Measurements from ENCODE around the gene KCNIP3.

KCNIP3 gene

DNA sequence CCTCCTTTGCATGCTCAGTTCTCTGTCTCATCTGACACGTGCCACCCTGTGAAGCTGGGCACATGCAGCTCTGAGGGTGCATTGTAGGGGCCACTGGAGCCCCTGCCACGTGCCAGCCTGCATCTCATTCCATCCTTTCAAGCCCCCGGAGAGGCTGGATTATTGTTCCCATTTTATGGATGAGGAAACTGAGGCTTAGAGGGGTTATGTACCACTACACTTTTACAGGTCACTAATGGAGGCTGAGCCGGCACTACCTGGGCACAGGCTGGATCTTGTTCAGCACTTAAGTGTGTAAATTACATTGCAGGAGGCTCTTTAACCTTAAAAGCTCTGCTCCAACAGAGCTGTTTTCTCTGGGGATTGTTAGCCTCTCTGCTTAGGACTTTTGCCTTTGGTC, 47.5 kb downstream of the KCNIP3 start:
- Histone ChIP-seq H3K9me3 (no peaks in the 10 kb centered on the region), H3K4me3 (no peak overlapping the region), H3K36me3 (replicated peaks) (no peaks in the 10 kb centered on the region), H3K27me3 (ENCODE audit: low read depth) (no peaks in the 10 kb centered on the region), H3K4me1 (no peaks in the 10 kb centered on the region)
- no peak for DNase-seq (ENCODE audit: low spot score in 2 of 2)
- in situ Hi-C loops (cut with MboI; ENCODE audit: low sequenced_read_pairs), result no loop called here

DNA sequence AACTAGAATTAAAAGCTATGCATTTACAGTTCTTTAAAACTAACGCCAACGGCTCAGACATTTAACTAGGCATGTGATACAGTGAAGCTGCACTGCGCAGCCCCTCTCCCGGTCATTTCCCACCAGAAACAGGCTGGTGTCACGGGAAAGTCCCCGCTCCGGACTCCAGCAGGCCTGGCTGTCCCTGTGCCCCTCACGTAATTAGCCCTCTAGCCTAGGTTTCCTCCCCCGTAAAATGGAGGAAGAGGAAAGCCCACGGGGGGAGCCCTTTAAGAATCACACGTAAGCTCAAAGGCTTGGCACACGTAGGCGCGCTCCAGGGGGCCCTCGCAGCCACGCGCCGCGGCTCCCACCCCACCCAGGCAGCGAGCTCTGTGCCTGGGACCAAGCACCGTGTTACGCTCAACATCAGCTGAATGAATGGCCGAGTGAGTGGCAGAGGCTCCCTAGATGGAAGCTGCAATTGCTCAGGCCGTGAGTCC, 48.0 kb downstream of the KCNIP3 start:
- Histone ChIP-seq H3K4me3 (peak overlapping the region; percentile 46), H3K27me3 (ENCODE audit: low read depth) (no peaks in the 10 kb centered on the region)
- in situ Hi-C loops (cut with MboI; ENCODE audit: low sequenced_read_pairs), result no loop called here

GRCh38 chr2:95345563-95346230, 48.5 kb downstream of the KCNIP3 start:
- in situ Hi-C loops (cut with MboI; ENCODE audit: low sequenced_read_pairs), result no loop called here
- Histone ChIP-seq H3K36me3 (replicated peaks) (no peaks in the 10 kb centered on the region), H3K4me3 (peak overlapping the region; percentile 46), H3K27me3 (ENCODE audit: low read depth) (no peaks in the 10 kb centered on the region), H3K9me3 (no peaks in the 10 kb centered on the region), H3K4me1 (no peaks in the 10 kb centered on the region)
- DNase-seq (ENCODE audit: low spot score in 2 of 2), result peak; percentile 78 to 91

More for the DNA sequence above, 48.0 kb downstream of the KCNIP3 start:
- DNase-seq (ENCODE audit: low spot score in 2 of 2), result no peak
- no peaks in the 10 kb centered on the region for H3K4me1 ChIP-seq
- H3K36me3 ChIP-seq (replicated peaks), result no peaks in the 10 kb centered on the region
- no peaks in the 10 kb centered on the region for H3K9me3 ChIP-seq

- peak; percentile 26 to 65 for DNase-seq (ENCODE audit: low spot score in 2 of 2)
- in situ Hi-C loops (cut with MboI; ENCODE audit: low sequenced_read_pairs), result no loop called here
- peak overlapping the region; percentile 46 for H3K4me3 ChIP-seq
Measured at GRCh38 chr2:95346231-95346737, 49.1 kb downstream of the KCNIP3 start.

DNA sequence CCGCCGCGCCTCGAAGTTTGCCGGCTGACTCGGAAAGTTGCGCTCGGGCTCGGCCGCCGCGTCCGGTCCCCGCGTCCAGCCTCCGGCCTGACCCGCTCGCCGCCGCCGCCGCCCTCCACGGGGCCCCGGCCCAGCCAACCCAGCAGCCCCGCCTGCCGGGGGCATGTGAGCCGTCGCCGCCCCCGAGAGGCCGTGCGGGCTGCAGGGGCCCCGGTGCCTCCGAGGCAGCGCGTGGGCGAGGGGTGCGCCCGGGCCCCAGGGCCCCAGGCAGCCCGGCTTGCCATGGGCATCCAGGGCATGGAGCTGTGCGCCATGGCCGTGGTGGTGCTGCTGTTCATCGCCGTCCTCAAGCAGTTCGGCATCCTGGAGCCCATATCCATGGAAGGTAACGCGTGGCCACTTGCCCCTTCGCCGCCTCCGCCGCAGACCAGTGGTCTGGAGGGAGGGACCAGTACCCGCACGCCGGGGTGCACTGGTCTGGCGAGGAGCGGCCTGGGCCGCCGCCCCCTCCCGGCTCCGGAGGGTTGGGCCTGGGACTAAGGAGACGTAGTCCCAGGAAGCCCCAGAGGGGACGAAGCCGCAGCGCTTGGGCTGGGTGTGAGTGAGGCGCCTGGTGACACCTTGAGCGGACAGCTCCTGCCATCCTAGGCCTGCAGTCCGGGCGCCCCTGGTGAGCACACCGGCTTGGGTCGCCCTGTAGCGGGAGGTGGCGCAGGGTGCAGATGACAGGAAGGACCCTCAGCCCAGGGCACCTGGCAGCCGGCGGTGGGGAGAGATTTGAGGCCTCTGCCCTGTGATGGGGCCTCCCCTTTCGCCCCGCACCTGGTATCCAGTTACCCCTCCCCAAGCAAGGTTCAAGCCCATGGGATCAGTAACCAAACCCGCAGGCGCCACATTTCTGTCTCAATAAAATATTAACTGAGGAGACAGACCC, 49.9 kb downstream of the KCNIP3 start:
- DNase-seq (ENCODE audit: low spot score in 2 of 2), result peak in 1 of 2 experiments; percentile 29
- Histone ChIP-seq H3K36me3 (replicated peaks) (no peaks in the 10 kb centered on the region), H3K4me1 (no peaks in the 10 kb centered on the region), H3K9me3 (no peaks in the 10 kb centered on the region), H3K27me3 (ENCODE audit: low read depth) (no peaks in the 10 kb centered on the region), H3K4me3 (peak overlapping the region; percentile 13)
- in situ Hi-C loops (cut with MboI; ENCODE audit: low sequenced_read_pairs), result no loop called here

More at GRCh38 chr2:95346231-95346737, 49.1 kb downstream of the KCNIP3 start:
- no peaks in the 10 kb centered on the region for H3K36me3 ChIP-seq (replicated peaks)
- H3K9me3 ChIP-seq, result no peaks in the 10 kb centered on the region
- no peaks in the 10 kb centered on the region for H3K4me1 ChIP-seq
- no peaks in the 10 kb centered on the region for H3K27me3 ChIP-seq (ENCODE audit: low read depth)

DNA sequence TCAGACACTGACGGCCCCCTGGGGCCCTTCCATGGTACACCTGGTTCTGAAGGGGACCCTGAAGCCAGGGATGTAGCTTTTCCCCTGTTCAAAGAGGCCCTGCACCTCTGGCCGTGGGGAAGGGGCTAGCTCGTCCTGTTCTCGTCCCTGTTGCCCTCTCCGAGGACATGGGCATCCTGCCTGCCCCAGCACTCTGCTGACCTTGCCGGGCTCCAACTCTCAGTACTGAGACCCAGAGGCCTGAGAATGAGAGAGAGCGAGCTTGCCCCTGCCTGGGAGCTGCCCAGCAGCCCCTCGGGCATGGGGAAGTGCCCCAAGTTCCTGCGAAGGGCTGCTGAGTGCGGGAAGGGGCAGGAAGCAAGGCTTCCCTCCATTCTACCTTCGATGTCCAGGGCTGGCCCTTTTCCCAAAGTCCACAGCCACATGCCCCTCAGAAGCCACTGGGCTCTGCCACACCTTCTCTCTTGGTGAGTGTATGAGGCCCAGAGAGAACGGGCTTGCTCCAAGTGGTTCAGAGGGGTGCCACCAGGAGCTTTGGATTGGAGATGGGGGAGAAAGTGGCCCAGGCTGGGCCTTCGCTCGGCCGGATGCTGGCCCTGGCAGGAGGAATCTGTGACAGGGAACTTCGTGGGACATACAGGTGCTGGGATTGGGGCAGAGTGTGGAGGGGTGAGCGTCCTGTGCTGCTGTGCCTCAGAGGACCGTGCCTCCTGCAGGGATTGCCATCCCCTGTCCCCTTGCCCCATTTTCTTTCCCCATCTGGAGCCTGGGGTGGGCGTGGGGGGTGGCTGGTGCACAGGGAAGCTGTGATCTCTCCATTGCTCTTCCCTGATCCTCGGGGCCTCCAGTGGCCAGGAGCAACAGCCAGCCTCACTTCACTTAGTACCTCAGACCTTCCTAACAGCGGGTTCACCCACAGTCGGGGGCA, 50.8 kb downstream of the KCNIP3 start:
- in situ Hi-C loops (cut with MboI; ENCODE audit: low sequenced_read_pairs), result no loop called here
- no peaks in the 10 kb centered on the region for H3K27me3 ChIP-seq (ENCODE audit: low read depth)
- no peaks in the 10 kb centered on the region for H3K4me1 ChIP-seq
- H3K9me3 ChIP-seq, result no peaks in the 10 kb centered on the region
- no peak for DNase-seq (ENCODE audit: low spot score in 2 of 2)
- no peaks in the 10 kb centered on the region for H3K36me3 ChIP-seq (replicated peaks)
- H3K4me3 ChIP-seq, result no peak overlapping the region

GRCh38 chr2:95348609-95349567, 51.7 kb downstream of the KCNIP3 start:
- no peak for DNase-seq (ENCODE audit: low spot score in 2 of 2)
- no peaks in the 10 kb centered on the region for H3K9me3 ChIP-seq

GRCh38 chr2:95349568-95350322, 52.6 kb downstream of the KCNIP3 start:
- no peak for DNase-seq (ENCODE audit: low spot score in 2 of 2)
- no peaks in the 10 kb centered on the region for H3K4me1 ChIP-seq
- in situ Hi-C loops (cut with MboI; ENCODE audit: low sequenced_read_pairs), result no loop called here
- no peaks in the 10 kb centered on the region for H3K9me3 ChIP-seq
- no peaks in the 10 kb centered on the region for H3K36me3 ChIP-seq (replicated peaks)
- no peak overlapping the region for H3K4me3 ChIP-seq
- H3K27me3 ChIP-seq (ENCODE audit: low read depth), result no peaks in the 10 kb centered on the region

More at GRCh38 chr2:95348609-95349567, 51.7 kb downstream of the KCNIP3 start:
- Histone ChIP-seq H3K36me3 (replicated peaks) (no peaks in the 10 kb centered on the region), H3K27me3 (ENCODE audit: low read depth) (no peaks in the 10 kb centered on the region), H3K4me1 (no peaks in the 10 kb centered on the region), H3K4me3 (no peak overlapping the region)
- in situ Hi-C loops (cut with MboI; ENCODE audit: low sequenced_read_pairs), result no loop called here

GRCh38 chr2:95350368-95350767, 53.2 kb downstream of the KCNIP3 start:
- no peak for DNase-seq (ENCODE audit: low spot score in 2 of 2)
- Histone ChIP-seq H3K4me3 (no peak overlapping the region), H3K4me1 (no peaks in the 10 kb centered on the region), H3K36me3 (replicated peaks) (no peaks in the 10 kb centered on the region), H3K27me3 (ENCODE audit: low read depth) (no peaks in the 10 kb centered on the region), H3K9me3 (no peaks in the 10 kb centered on the region)
- in situ Hi-C loops (cut with MboI; ENCODE audit: low sequenced_read_pairs), result no loop called here

DNA sequence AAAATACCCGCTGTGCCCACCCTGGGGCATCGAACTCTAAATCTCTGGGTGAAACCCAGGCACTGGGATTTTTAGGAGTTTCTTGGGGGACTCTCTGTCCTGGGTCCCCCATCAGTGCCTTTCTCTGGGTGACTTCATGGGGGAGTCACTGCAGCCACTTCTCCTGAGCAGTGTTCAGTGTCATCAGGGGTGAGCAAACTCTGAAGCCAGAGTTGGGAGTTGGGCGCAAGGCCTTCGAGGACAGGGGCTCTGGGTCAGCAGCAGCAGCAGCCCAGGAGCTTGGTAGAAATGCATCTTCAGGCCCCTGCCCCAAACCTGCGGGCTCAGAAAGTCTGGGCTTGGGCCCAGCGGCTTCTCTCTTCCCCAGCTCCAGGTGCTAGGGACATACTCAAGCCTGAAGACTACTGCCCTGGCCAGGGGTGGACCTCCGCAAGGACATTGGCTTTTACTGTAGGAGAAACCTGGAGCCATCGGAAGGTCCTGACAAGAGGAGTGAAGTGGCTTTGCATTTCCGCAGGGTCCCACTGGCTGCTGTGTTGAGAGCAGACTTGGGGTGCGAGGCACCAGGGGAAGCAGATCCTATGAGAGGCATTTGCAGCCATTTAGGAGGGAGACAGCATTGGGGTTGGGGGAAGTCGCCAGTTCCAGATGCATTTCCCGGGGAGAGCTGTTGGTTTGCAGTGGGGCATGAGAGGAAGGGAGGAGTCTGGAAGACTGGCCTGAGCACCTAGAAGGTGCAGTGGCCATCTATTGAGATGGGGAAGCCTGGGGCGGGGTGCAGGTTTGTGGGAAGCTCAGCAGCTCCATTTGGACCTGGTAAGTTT, 53.8 kb downstream of the KCNIP3 start:
- H3K4me1 ChIP-seq, result no peaks in the 10 kb centered on the region
- H3K4me3 ChIP-seq, result no peak overlapping the region
- in situ Hi-C loops (cut with MboI; ENCODE audit: low sequenced_read_pairs), result no loop called here
- H3K27me3 ChIP-seq (ENCODE audit: low read depth), result no peaks in the 10 kb centered on the region
- H3K36me3 ChIP-seq (replicated peaks), result no peaks in the 10 kb centered on the region
- H3K9me3 ChIP-seq, result no peaks in the 10 kb centered on the region; the same call in 1 of the 2 replicates
- peak in 1 of 2 experiments; percentile 5 for DNase-seq (ENCODE audit: low spot score in 2 of 2)

DNA sequence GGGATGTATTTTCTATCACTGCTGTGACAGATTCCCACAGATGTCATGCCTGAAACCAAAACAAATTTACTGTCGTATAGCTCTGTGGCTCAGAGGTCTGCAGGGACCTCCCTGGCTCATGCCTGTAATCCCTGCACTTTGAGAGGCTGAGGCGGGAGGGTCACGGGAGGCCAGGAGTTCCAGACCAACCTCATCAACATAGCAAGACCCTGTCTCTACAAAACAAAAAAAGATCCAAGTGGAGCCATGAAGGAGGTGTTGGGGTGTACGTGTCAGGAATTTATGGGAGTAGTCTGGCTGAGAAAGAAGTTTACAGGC, 54.4 kb downstream of the KCNIP3 start:
- H3K4me3 ChIP-seq, result no peak overlapping the region
- H3K27me3 ChIP-seq (ENCODE audit: low read depth), result no peaks in the 10 kb centered on the region
- no peaks in the 10 kb centered on the region; the same call in 1 of the 2 replicates for H3K9me3 ChIP-seq
- H3K4me1 ChIP-seq, result no peaks in the 10 kb centered on the region
- H3K36me3 ChIP-seq (replicated peaks), result no peaks in the 10 kb centered on the region
- in situ Hi-C loops (cut with MboI; ENCODE audit: low sequenced_read_pairs), result no loop called here
- no peak for DNase-seq (ENCODE audit: low spot score in 2 of 2)
